Activated T-cell treated with anti-CD3 and anti-CD28 coated beads, Interleukin-2, amount 50 U/mL, for 1 hour (primary cell): ENCODE results near the gene RMC1.
"Not testable (repeated sequence)": the region's sequence is repeated elsewhere in the genome, so short reads cannot be mapped to it uniquely, and the experiment has no call there.

Experiments
- DNase-seq: peaks from one replicate; pipeline ENCODE4 v3.0.0-alpha.2; 2020

RMC1 gene

DNA sequence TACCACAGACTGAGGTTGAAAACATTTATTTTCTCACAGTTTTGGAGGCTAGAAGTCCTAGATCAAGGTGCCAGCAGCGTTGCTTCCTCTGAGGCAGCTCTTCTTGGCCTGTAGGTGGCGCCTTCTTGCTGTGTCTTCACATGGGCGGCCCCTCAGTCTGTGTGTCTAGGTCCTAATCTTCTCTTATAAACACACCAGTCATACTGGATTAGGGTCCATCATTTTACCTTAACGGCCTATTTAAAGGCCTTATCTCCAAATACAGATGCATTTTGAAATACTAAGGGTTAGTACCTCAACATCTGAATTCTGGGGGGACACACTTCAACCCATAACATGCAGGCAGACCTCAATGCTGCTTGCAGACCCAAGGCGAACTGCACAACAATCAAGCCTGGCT, 4.4 kb upstream of the RMC1 start:
- DNase-seq: peak; percentile 58

DNA sequence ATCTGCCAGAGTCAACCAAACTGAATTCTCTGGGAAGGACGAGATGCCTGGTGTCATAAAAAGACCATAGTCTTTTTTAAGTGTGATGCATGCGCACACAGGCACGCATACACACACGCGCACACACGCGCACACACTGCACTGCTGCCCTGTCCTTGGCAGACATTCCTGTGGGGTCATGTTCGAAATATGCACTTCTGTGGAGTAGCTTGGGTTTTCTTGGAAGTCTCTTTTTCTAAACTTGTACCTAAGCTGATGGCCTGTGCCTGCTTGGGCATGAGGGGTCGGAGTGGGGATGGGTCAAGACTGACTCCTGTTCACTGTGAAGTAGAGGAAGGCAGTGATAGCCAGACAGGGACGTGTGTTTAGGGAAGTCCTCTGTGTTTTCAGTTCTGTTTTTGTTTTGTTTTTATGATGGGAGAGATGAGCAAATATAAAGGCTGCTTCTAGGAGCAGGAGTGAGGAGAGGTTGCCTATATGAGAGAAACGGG, 4.0 kb upstream of the RMC1 start:
- no peak for DNase-seq

GRCh38 chr18:23501626-23502025, 1.7 kb upstream of the RMC1 start:
- DNase-seq: no peak

- no peak for DNase-seq
These were observed 734 bp upstream of the RMC1 start for GRCh38 chr18:23502516-23503037.

GRCh38 chr18:23503963-23504344, 643 bp downstream of the RMC1 start:
- no peak for DNase-seq

DNA sequence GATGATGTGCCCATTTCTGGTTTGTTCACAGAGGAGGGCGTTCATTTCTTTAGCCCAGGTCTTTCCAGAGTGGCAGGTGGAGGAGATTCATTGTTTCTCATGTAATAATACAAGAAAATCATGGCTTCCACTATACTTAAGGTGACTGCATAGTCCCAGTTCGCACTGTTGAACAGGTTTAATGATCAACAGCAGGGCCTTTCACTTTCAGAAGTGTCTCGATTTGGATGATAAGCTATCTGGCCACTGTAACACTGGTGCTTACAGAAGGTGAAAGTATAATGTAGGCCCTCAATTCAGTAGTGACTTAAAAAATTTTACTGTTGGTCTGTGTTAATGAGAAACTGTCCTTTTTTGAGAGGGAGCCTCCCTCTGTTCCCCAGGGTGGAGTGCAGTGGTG, 1.4 kb downstream of the RMC1 start:
- no peak for DNase-seq

GRCh38 chr18:23506393-23506792, 3.1 kb downstream of the RMC1 start:
- no peak for DNase-seq

DNA sequence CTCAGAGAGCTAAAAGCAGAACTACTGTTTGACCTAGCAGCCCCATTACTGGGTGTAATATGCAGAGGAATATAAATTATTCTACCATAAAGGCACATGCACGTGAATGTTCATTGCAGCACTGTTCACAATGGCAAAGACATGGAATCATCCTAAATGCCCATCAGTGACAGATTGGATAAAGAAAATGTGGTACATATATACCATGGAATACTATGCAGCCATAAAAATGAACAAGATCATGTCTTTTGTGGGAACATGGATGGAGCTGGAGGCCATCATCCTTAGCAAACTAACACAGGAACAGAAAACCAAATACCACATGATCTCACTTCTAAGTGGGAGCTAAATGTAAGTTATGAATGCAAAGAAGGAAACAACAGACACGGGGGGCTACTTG, 7.6 kb downstream of the RMC1 start:
- not testable (repeated sequence) for DNase-seq

- DNase-seq: not testable (repeated sequence)
These were observed 8.9 kb downstream of the RMC1 start for GRCh38 chr18:23512216-23512615.

- DNase-seq: no peak
These were observed 9.3 kb downstream of the RMC1 start for GRCh38 chr18:23512641-23513040.

GRCh38 chr18:23515911-23516546, 12.7 kb downstream of the RMC1 start:
- peak; percentile 70 for DNase-seq

DNA sequence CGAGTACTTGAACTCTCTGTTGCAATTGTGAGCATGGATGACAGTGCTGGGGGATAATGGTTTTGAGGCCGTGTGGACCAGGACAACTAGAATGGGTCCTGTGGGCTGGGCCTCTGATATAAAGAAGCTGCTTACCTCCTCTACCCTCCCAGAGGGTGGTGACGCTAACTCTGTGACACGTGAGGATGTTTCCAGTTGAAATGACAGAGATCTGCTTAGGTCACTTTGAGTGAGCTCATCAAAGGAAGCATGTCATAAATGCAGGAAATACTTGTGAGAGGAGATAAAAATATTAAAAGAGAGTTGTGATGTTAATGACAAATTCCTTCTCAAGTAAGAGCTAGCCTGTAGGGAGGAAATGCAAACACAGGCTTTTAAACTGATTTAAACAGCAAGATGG, 16.4 kb downstream of the RMC1 start:
- no peak for DNase-seq

GRCh38 chr18:23521271-23521670, 18.0 kb downstream of the RMC1 start:
- no peak for DNase-seq

- DNase-seq: no peak
These were observed 18.6 kb downstream of the RMC1 start for GRCh38 chr18:23521907-23522306.

DNA sequence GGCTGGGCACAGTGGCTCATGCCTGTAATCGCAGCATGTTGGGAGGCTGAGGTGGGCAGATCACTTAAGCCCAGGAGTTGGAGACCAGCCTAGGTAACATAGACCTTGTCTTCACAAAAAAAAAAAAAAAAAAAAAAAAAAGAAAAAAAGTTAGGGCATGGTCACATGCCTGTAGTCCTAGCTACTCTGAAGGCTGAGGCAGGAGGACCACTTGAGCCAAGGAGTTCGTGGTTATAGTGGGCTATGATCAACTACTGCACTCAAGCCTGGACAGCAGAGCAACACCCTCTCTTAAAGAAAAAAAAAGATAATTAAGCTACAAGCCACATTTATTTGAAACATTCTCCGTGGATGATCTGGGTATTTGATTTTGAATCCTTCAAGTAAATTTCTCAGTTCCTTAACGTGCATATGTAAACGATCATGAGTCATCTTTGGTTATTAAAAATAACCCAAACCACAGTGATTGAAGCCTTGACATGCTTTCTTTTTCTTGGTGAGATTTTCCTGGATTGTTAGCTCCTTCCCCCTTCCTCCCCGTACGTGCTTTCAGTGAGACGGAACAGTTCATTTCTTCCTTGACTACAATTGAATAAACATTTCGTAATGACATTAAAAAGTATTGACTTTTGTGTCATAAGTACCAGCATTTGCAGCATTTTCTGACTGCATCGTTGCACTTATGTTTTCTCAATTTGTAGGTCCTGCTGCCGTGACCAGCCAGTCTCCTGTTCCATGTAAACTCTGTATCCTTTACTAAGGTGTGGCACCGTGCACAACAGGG, 20.3 kb downstream of the RMC1 start:
- no peak for DNase-seq

- no peak for DNase-seq
These were observed 20.9 kb downstream of the RMC1 start for GRCh38 chr18:23524213-23524707.

GRCh38 chr18:23526501-23527063, 23.3 kb downstream of the RMC1 start:
- no peak for DNase-seq

GRCh38 chr18:23528580-23529472, 25.5 kb downstream of the RMC1 start:
- no peak for DNase-seq

- no peak for DNase-seq
These were observed 26.3 kb downstream of the RMC1 start for GRCh38 chr18:23529604-23530003.

- no peak for DNase-seq
These were observed 26.9 kb downstream of the RMC1 start for GRCh38 chr18:23530195-23530594.

DNA sequence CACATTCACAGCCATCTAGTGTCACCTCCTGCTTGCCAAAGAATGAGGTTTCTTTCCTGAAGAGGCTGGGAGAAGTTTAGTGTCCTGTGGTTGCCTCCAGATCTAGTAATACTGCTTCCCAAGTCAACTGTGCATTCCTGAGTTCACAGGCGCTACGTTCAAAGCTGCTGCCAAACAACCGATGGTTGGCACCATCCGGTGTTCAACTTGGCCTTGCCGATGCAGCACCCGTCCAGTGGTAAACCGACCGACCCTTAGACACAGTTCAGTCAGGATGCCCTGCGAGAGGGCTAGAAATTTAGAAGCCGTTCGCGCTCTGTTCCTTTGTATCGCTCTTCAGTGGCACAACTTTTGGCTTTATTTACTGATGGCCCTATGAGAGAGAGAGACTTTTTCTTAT, 28.6 kb downstream of the RMC1 start:
- DNase-seq: no peak

DNA sequence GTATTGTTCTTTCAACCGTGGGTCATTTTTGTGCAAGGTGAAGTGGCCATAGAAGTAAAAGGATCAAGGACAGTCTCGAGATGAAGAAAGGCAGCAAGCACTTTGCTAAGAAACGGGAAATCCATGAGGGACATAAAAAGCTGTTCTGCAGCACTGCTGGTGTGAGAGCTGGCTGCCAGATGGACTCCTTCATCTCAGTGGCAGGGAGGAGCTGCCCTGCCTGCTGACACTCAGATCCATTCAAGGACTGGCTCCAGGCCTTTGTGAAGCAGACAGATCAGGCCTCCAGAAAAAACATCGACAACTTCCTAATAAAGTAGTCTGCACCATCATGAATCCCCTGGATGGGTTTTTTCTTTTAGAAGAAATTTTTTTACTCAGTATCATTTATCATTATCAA, 29.5 kb downstream of the RMC1 start:
- no peak for DNase-seq

DNA sequence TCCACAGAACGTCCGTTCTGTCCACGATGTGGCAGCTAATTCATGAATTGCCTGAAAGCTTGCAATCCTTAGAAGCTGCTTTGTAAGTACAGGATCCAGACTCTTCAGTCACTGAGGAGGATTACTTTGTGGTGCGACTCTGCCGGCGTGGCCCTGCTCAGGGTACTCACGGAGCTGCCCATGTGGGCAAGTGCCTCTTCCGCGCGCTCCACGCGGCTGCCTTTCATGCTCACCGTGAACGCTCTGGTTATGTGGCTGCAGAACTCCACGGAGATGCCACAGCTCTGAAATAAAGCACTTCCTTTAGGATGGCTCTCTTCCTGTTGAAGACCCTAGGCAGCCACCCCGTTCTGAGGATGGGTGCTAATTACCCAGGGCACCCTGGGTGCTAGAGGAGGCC, 31.0 kb downstream of the RMC1 start:
- DNase-seq: no peak
